HepG2 (cell line): ENCODE data around the gene SEMA7A. TPM values are rescaled to one million over a fixed set of nuclear protein-coding genes. Genes with fewer than 3 reads are reported as not detected.

ENCODE experiments used
- ASH2L ChIP-seq: fragments of 300-600, 200-600 bp; sonication (generic); IDR thresholded peaks from 2 replicates; pipeline ENCODE4 v1.7.0; 2017; ENCODE audit warnings: low read depth, mild to moderate bottlenecking, moderate library complexity, mixed read lengths, low read length; ENCODE audit not compliant: insufficient read length
- BCL6 ChIP-seq: IDR thresholded peaks from 2 replicates; pipeline ENCODE4 v1.6.1; 2016; ENCODE audit warnings: missing genetic modification reagents, missing compliant biosample characterization
- GATAD1 ChIP-seq: IDR thresholded peaks from 2 replicates; pipeline ENCODE4 v1.6.1; 2016; ENCODE audit warnings: missing genetic modification reagents, missing compliant biosample characterization
- GLI4 ChIP-seq: sonication (generic); formaldehyde crosslinking; IDR thresholded peaks from 2 replicates; pipeline ENCODE4 v1.5.1; 2020; ENCODE audit warnings: missing genetic modification reagents, mild to moderate bottlenecking, moderate library complexity, borderline replicate concordance
- JUNB ChIP-seq: sonication (generic); formaldehyde crosslinking; IDR thresholded peaks from 2 replicates; pipeline ENCODE4 v1.8.0; 2022; ENCODE audit warnings: missing genetic modification reagents, mild to moderate bottlenecking, borderline replicate concordance
- NR2F6 ChIP-seq, 2 experiments: IDR thresholded peaks; 2 replicates each; pipeline ENCODE4 v1.6.1; 2016; ENCODE audit warnings: antibody characterized with exemption in 1 of 2, mild to moderate bottlenecking in 1 of 2
- RBM39 ChIP-seq: fragments of 200-400 bp; formaldehyde crosslinking; IDR thresholded peaks from one replicate; pipeline ENCODE4 v1.6.1; 2018; ENCODE audit warnings: antibody characterized with exemption, mild to moderate bottlenecking, low read depth, low read length; ENCODE audit not compliant: poor library complexity, severe bottlenecking
- TAF15 ChIP-seq: fragments of 200-400 bp; formaldehyde crosslinking; IDR thresholded peaks from one replicate; pipeline ENCODE4 v1.6.1; 2018; ENCODE audit warnings: mild to moderate bottlenecking, low read depth, low read length; ENCODE audit not compliant: poor library complexity, severe bottlenecking
- ZBED4 ChIP-seq: sonication (generic); formaldehyde crosslinking; IDR thresholded peaks from 2 replicates; pipeline ENCODE4 v1.4.0; 2020; ENCODE audit warnings: missing genetic modification reagents, borderline replicate concordance
- ZNF24 ChIP-seq: fragments of 450-650 bp; IDR thresholded peaks from 2 replicates; pipeline ENCODE4 v1.6.1; 2017; ENCODE audit warnings: antibody characterized with exemption, mild to moderate bottlenecking
- ZNF788 ChIP-seq: sonication (generic); formaldehyde crosslinking; IDR thresholded peaks from 2 replicates; pipeline ENCODE4 v1.5.0; 2020; ENCODE audit warnings: mild to moderate bottlenecking, missing genetic modification reagents, borderline replicate concordance
- polyA plus RNA-seq, 8 experiments: library from polyadenylated mRNA; depleted of rRNA in 3 of 8; stranded (reverse) in 7 of 8; unstranded in 1 of 8; fragments of >200 nt; fragmentation: Illumina TruSeq in 4 of 8; extraction: Trizol in 4 of 8; gene quantifications; 2 replicates each; pipeline versions ENCODE4 v1.2.1 to v1.2.3, GENCODE V29; 2011 to 2016; ENCODE audit warnings: low read depth in 4 of 8, missing spikeins in 1 of 8, mixed read lengths in 1 of 8; ENCODE audit not compliant: insufficient read depth in 1 of 8
- total RNA-seq, 5 experiments: library from RNA; depleted of rRNA; stranded (reverse); fragments of >200 nt; fragmentation: Illumina TruSeq; extraction: Trizol; gene quantifications; 2 replicates each; pipeline ENCODE4 v1.2.3, GENCODE V29; 2016; ENCODE audit warnings: low read depth in 1 of 5
- TF ChIP-seq, protein P1 (sequence below): sonication (generic); formaldehyde crosslinking; IDR thresholded peaks from 2 replicates; pipeline ENCODE4 v1.4.0; 2020; ENCODE audit warnings: low read depth, missing genetic modification reagents
- TF ChIP-seq, protein P2 (sequence below): IDR thresholded peaks from 2 replicates; pipeline ENCODE4 v1.6.1; 2016; ENCODE audit warnings: mild to moderate bottlenecking
- TF ChIP-seq, protein P3 (sequence below): IDR thresholded peaks from 2 replicates; pipeline ENCODE4 v1.6.1; 2016; ENCODE audit warnings: missing compliant biosample characterization, missing genetic modification reagents, borderline replicate concordance
- TF ChIP-seq, protein P4 (sequence below): sonication (generic); formaldehyde crosslinking; IDR thresholded peaks from 2 replicates; pipeline ENCODE4 v1.4.0; 2020; ENCODE audit warnings: low read depth, mild to moderate bottlenecking, missing genetic modification reagents

SEMA7A gene
- total and polyA plus RNA-seq, 2 of the 13 experiments (the other 11 are each of a cell fraction or from before 2014, with no cell fraction given), result 9.0 to 15.8 TPM

DNA sequence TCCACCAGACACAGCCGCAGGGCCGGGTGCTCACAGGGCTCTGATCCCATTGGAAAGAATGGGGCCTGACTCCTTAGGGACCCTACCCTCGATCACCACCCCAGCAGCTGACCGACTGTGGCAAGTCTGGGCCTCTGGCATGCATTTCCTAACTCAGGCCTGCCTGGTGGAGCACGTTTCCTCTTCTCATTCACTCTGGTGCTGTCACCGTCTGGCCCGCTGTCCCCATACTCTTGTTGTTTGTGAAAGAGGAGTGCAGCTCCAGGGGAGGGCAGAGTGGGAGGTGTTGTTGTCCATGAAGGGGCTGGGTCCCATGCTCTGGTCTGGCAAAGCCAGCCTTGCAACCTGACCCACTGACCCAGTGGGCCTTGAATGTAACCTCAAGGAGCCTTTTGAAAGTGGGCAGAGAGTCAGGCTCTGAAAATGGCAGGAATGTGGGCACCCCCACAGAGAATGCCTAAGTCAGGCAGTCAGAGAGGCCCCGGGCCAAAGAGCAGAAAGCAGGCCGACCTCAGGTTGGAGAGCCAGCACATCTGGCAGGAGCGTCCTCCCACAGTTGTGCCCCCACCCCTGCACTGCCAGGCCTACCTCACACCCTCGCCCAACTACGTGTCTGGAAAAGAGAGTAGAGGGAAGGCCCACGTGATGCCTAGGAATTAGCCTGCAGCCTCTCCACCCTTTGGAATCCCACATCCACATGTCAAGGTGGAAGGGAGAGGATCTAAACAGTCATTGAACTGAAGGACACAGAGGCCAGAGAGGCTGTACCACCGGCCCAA is 10.9 kb downstream of the SEMA7A start (continued):
- TF ChIP-seq, protein P1, sequence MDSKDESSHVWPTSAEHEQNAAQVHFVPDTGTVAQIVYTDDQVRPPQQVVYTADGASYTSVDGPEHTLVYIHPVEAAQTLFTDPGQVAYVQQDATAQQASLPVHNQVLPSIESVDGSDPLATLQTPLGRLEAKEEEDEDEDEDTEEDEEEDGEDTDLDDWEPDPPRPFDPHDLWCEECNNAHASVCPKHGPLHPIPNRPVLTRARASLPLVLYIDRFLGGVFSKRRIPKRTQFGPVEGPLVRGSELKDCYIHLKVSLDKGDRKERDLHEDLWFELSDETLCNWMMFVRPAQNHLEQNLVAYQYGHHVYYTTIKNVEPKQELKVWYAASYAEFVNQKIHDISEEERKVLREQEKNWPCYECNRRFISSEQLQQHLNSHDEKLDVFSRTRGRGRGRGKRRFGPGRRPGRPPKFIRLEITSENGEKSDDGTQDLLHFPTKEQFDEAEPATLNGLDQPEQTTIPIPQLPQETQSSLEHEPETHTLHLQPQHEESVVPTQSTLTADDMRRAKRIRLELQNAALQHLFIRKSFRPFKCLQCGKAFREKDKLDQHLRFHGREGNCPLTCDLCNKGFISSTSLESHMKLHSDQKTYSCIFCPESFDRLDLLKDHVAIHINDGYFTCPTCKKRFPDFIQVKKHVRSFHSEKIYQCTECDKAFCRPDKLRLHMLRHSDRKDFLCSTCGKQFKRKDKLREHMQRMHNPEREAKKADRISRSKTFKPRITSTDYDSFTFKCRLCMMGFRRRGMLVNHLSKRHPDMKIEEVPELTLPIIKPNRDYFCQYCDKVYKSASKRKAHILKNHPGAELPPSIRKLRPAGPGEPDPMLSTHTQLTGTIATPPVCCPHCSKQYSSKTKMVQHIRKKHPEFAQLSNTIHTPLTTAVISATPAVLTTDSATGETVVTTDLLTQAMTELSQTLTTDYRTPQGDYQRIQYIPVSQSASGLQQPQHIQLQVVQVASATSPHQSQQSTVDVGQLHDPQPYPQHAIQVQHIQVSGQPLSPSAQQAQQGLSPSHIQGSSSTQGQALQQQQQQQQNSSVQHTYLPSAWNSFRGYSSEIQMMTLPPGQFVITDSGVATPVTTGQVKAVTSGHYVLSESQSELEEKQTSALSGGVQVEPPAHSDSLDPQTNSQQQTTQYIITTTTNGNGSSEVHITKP (CRISPR knock-in tag), result peak; percentile 83; the same call in 1 of the 2 replicates
- TF ChIP-seq, protein P2, sequence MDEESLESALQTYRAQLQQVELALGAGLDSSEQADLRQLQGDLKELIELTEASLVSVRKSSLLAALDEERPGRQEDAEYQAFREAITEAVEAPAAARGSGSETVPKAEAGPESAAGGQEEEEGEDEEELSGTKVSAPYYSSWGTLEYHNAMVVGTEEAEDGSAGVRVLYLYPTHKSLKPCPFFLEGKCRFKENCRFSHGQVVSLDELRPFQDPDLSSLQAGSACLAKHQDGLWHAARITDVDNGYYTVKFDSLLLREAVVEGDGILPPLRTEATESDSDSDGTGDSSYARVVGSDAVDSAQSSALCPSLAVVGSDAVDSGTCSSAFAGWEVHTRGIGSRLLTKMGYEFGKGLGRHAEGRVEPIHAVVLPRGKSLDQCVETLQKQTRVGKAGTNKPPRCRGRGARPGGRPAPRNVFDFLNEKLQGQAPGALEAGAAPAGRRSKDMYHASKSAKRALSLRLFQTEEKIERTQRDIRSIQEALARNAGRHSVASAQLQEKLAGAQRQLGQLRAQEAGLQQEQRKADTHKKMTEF (CRISPR knock-in tag), result peak; percentile 18; the same call in 1 of the 2 replicates
- TF ChIP-seq, protein P3, sequence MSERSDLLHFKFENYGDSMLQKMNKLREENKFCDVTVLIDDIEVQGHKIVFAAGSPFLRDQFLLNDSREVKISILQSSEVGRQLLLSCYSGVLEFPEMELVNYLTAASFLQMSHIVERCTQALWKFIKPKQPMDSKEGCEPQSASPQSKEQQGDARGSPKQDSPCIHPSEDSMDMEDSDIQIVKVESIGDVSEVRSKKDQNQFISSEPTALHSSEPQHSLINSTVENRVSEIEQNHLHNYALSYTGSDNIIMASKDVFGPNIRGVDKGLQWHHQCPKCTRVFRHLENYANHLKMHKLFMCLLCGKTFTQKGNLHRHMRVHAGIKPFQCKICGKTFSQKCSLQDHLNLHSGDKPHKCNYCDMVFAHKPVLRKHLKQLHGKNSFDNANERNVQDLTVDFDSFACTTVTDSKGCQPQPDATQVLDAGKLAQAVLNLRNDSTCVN (CRISPR knock-in tag), result no peak
- TF ChIP-seq BCL6 (CRISPR knock-in tag), result peak; percentile 37
- 0 out of 2 replicates have a peak, but pooled peaks have one; percentile 25 for TF ChIP-seq ZBED4 (CRISPR knock-in tag)
- peak; percentile 33; the same call in 1 of the 2 replicates for TF ChIP-seq ZNF788 (CRISPR knock-in tag)
- TF ChIP-seq RBM39, result no peak
- peak; percentile 52 for TF ChIP-seq ASH2L
- peak; percentile 31; the same call in 1 of the 2 replicates for TF ChIP-seq NR2F6 (IDR thresholded peaks at IDR 0.05)
- TF ChIP-seq NR2F6 (CRISPR knock-in tag; IDR thresholded peaks at IDR 0.05), result peak; percentile 35; the same call in 1 of the 2 replicates
- TF ChIP-seq ZNF24, result no peak
- TF ChIP-seq, protein P4, sequence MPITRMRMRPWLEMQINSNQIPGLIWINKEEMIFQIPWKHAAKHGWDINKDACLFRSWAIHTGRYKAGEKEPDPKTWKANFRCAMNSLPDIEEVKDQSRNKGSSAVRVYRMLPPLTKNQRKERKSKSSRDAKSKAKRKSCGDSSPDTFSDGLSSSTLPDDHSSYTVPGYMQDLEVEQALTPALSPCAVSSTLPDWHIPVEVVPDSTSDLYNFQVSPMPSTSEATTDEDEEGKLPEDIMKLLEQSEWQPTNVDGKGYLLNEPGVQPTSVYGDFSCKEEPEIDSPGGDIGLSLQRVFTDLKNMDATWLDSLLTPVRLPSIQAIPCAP (CRISPR knock-in tag), result no peak
- TF ChIP-seq GATAD1 (CRISPR knock-in tag), result peak; percentile 43
- no peak for TF ChIP-seq GLI4
- no peak for TF ChIP-seq JUNB
- no peak for TF ChIP-seq TAF15
